HG03159 (cell line): ENCODE results near the gene CYFIP2.

ENCODE experiments used
- ATAC-seq: cut with Tn5 transposase; IDR thresholded peaks from one replicate; pipeline ENCODE4 v1.9.1; 2021; ENCODE audit warnings: mild to moderate bottlenecking, moderate library complexity; ENCODE audit not compliant: unreplicated experiment

CYFIP2 gene

DNA sequence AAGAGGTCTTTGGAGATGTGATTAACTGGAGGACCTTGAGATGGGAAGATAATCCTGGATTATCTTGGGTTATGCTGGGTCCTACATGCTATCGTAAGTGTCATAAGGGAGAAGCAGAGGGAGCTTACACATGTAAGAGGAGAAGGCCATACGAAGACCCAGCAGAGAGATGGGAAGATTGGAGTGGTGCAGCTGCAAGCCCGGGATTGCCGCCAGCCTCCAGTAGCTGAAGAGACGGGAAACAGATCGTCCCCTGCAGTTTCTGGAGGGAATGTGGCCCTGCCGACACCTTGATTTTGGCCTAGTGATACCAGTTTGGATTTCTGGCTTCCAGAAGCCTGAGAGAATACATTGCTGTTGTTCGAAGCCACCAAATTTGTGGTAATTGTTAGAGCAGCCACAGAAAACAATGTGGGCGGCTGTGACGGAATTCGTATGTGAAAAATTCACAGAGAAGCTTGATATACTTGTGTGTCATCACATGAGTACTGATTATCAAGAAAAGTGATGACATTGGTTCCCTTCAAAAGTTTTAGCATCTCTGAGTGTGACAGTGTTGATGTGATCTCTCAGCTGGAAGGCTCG, 86.9 kb downstream of the CYFIP2 start:
- ATAC-seq: no peak

DNA sequence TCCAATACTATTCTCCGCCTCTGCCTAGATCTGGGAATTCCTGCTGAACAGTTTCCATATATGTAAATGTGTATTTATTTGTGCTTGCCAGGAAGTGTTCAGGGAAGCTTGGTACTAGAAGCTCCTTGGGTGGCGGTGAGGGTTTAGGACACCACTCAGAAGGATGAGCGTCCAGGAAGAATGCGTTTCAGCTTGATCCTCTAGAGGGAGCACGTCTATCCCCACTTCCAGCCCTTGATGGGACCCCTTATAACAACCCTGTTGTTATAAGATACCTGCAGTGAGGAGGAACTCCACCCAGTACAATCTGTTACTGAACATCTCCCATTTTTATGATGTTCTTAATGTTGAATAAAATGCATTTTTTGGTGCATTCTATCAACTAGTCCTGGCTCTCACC, 88.9 kb downstream of the CYFIP2 start:
- no peak for ATAC-seq

DNA sequence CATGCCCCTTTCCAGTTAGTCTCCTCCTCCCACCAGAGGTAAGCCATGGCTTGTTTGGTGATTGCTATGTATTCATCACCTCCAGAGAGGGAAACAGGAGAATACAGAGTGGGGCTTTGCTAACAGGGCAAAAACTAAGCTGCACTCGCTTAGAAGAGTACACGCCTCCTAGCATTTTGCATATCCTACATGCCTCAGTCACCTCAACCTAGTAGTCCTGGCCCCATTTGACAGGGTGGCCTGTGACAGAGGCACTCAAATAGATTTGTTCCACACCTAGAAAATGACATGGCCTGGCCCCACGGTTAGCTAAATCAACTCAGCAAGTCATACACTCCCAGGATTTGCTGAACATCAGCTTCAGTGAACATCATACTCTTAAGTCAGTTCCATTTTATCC, 90.7 kb downstream of the CYFIP2 start:
- no peak for ATAC-seq

DNA sequence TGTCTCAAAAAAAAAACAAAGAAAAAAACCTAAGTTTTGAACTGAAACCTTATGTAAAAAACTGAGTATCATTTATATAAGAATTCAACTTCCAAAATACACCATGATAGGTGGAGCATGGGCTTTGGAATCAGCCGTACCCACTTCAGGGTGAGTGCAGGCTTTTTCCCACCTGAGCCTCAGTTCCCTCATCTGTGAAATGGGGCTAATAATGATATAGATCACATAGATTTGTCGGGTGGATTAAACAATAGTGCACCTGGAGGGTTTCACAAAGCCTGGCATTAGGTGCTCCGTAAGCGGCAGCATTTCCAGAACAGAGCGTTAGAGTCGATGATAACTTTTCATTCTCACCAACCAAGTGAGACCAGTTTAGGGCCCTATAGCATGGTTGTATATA, 91.9 kb downstream of the CYFIP2 start:
- ATAC-seq: no peak

DNA sequence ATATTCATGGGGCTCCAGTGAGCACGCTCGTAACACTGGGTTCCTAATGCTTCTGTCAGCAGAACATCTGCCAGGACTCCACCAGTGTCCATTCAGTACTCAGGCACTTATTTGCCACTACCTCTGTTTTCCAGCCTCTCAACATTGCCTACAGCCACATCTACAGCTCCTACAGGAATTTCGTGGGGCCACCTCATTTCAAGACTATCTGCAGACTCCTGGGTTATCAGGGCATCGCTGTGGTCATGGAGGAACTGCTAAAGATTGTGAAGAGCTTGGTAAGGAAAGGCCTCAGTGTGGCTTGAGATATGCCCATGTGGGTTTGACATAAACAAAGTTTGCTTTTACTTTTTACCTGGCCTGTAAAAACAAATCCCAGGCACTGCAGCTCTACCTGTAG, 92.9 kb downstream of the CYFIP2 start:
- ATAC-seq: no peak

DNA sequence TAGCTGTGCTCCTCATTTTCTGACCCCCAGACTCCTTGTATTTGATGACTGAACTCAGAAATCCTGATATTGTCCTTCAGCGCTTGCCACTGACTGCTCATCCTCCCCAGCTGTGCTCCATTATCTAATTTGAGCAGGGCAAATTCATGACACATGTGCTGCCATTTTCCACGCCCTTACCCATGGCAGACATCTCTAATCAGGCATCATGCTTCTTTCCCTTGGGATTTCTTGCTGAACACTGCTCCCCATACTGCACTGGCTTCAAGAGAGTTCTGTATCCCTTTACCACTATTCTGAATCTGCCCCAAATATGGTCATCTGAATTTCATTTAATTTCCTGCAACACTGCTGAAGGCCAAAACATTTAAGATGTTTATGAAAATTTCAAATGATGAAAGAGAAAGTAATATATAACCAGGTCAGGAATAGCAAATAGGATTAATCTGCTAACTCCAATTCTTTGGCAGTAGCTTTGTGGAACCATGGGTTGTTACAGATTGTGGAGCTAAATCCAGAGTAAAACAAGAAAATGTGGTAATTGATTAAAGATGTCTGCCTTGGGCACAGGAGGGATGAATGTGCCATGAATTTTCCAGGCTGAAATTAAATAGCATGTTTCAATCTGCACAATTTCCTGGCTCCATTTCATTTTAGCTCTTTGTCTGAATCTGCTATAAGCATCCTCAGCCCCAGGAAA, 93.6 kb downstream of the CYFIP2 start:
- no peak for ATAC-seq

DNA sequence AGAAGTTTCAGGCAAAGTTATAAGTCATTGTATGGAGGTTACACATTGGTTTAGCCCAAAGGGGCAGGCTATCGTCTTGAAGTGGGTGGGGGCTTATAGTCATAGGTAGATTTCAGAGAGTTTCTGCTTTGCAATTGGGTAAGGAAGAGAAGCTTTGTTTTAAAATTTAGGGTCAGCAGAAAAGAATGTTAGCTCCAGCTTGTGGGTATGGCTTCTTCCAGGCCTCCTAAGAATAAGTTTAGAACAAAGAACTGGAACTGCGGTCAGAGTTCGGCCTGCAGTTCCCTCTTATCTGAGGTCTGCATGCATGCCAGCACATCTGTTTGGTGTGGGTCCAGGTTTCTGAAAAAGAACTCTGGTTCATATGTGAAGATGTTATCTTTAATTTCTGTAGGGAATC, 96.1 kb downstream of the CYFIP2 start:
- ATAC-seq: no peak

DNA sequence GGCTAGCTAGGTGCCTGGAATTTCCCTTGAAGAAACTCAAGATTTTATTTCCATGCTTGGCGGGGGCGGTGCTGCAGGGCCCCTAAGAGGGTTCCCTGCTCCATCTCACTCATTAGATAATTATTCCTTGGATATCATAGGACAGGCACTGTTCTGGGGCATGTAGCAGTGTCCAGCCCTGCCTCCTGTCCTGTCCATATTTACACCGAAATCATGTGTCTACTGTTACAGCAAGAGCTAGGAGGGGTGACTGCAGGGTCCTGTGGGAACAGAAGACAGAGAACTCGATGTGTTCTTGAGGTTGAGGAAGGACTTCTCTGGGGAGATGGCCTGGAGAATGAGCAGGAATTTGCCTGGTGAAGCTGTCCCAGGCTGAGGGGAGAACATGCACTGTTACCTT, 96.6 kb downstream of the CYFIP2 start:
- ATAC-seq: no peak

DNA sequence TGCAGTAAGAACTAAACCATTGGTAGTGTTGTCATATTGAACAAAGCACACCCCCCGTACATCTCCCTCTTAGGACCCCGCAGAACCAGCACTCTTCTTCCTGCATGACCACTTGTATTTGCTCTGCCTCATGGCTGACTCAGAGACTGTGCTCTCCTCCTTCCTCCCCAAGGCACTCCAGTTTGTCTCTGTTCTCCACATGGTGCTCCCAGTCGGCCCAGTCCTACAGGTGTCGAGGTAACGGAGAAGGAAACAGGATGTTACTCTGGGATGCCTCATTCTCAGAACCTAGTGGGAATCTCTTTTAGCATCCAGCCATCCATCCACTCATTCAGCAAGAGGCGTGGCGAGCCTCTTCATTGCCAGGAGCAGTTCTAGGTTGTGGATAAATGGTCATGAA, 97.1 kb downstream of the CYFIP2 start:
- ATAC-seq: no peak

DNA sequence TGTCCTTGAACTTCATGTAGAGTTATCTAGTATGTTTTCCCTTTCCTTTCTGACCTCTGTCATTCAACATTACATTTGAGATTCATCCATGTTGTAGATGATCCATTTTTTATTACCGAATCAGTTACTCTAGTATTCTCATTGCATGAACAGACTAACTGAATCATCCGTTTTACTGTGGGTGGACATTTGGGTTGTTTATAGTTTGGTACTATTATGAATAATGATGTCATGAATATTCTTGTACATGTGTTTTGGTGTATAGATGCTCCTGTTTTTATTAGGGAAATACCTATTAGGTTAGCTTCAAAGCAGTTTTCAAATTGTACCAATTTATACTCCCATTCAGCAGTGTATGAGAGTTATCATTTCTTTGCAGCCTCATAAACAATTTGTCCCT, 99.8 kb downstream of the CYFIP2 start:
- ATAC-seq: no peak

DNA sequence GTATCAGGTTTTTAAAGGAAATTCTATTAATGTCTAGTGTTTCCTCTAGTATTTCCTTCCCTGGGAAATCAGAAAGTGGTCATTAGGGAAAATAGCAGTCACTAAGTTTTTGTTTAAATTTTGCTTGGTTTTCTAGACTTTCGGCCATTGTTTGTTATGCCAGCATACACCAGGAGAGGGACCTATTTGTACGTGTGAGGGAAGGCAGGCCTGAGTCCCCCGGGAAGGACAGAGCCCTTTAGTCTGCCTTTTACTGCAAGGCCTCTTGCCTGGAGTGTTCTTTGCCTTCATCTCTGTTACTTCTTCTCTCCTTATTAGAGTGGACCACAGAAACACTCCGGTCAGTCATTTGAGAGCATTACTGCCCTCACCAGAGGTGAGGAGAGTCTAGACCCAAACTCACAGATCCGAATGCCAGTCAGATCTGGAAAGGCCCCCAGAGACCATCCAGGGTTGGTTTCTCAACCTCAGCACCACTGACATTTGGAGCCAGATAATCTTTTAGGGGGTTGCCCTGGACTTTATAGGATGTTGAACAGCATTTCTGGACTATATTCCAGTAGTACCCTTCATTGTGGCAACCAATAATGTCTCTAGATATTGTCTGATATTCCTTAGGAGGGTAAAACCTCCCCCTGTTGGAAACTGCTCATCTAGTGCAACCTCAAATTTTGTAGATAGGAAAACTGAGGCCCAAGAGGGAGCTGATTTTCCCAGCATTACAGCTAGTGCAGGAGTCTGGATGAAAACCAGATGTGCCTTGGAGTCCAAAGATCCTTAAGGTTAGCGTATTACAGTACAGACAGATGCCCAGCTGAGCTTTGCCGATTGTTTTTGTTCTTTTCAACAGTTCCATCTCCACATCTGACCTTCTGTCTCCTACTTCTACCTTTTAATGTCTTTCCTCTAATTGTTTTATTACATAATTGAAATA, 101.1 kb downstream of the CYFIP2 start:
- ATAC-seq: no peak

DNA sequence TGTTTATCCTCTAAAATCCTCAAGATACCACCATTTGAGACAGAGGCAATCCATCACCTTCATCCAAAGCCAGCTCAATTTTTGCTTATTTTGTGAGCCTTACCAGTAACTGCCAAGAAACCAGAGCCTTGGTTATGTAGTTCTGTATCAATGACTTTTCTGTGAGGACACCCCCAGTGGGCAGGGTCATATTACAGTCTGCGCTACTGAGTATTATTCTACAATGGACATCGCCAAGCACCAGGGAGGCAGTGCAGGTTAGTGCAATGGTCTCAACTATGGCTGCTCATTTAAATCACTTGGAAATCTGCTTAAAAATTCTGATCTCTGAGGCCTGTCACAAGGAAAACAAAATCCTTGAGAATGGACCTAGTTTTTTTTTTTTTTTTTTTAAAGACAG, 103.6 kb downstream of the CYFIP2 start:
- ATAC-seq: no peak

DNA sequence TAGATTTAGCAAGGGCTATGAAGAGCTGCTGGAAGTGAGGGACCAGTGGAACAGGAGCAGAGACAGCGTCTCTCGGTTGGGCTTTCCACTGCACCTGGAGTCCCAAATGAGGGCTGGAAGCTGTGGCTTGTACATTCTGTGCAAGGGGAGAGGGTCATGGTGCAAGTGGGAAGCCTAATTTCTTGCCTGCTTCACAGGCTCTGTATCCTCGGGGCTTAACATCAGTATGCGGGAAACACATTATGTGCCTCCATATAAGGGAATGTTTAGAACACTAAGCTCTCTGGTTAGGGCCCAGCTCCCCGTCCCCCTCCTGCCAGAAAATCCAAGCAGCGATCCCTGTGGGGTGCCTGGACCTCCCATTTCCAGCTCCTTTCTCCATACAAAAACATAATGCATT, 105.0 kb downstream of the CYFIP2 start:
- ATAC-seq: no peak

DNA sequence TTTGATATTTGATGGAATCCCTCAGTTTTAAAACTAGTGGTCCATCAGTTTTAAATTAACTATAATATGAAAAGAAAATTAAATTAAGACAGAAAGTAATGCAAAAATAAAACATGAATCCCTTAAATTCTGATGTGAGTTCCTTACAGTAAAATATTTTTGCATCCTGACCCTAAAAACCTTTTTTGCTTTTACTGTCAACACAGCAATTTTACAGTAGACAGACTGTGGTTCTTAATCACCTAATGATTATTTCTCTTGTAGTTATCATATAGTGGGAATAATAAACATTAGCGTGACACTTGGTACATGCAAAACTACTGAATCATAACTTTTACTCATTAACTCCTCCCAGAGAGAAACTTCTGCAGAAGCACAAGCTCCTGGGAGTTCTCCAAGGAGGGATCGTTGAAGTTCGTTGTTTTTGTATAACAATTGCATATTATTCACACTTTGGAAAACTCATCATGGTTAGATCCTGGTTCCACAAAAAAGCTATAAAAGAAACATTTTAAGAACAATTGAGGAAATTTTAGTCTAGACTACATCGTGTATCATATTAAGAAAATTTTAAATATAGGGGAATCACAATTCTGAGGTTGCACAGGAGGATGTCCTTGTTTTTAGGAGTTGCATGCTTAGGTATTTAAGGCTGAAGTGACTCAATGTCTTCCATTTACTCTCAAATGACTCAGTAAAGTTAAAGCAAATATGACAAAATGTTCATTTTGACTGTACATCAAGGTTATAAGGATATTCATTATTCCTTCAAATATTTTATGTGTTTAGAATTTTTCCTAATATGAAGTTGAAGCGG, 105.9 kb downstream of the CYFIP2 start:
- no peak for ATAC-seq

DNA sequence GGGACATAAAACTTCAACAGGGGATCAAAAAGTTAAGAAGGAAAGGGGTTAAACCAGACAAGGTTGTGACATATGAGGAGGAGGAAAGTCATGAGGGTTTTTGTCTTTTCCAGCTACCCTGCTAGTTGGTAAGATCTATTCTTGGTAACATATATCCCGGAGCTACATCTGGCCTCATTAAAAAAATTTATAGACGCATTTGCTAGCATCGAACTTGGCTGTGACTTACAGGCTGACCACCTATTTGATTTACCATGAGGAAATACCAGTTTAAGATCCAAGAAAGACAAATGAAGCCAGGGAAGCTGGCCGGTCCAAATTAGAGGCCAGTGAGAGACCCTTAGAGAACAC, 106.5 kb downstream of the CYFIP2 start:
- no peak for ATAC-seq

DNA sequence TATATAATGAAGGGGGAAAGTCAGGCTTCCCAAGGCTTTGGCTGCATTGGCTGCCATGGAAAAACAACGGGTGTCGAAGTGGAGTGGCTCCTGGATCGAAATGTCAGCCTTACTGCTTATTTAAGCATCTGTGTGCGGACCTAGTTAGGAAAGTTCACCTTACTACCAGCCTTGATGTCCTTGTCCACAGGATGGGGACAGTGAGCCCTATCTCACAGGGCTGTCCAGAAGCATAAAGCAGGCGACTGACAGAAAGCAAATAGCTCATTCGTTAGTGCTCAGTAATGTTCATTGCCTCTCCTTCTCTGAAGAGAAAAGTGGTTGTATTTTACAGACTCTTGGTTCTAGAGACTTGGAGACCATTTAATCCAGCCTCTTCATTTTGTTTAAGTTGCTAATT, 112.6 kb downstream of the CYFIP2 start:
- no peak for ATAC-seq

DNA sequence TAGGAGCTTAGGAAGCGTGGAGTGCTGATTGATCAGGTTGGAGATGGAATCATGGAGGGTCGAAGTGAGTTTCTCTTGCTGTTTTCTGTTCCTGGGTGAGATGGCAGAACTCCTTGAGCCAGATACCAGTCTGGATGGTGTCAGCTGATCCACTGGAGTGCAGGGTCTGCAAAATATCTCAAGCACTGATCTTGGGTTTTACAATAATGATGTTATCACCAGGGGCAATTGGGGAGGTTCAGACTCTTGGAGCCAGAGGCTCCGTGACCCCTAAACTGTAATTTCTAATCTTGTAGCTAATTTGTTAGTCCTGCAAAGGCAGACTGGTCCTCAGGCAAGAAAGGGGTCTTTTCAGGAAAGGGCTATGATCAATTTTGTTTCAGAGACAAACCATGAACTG, 114.1 kb downstream of the CYFIP2 start:
- no peak for ATAC-seq

DNA sequence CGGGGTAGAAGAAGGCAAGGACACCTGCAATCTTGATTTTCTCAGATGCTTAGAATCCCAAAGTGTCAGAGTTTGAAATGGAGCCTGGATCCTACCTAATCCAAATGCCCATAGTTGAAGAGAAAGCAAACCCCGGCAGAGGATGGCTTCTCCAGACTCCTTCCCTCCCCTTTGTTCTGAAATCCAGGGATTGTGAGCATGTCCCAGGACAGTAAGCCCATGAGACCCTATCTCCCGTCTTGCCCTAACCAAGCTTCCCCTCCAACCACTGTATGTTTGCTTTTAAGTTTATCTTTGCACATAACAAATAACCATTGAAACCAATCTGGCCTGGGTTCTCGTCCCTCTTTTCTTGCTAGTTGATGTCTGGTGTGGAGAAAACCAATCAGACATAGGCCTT, 115.8 kb downstream of the CYFIP2 start:
- no peak for ATAC-seq

DNA sequence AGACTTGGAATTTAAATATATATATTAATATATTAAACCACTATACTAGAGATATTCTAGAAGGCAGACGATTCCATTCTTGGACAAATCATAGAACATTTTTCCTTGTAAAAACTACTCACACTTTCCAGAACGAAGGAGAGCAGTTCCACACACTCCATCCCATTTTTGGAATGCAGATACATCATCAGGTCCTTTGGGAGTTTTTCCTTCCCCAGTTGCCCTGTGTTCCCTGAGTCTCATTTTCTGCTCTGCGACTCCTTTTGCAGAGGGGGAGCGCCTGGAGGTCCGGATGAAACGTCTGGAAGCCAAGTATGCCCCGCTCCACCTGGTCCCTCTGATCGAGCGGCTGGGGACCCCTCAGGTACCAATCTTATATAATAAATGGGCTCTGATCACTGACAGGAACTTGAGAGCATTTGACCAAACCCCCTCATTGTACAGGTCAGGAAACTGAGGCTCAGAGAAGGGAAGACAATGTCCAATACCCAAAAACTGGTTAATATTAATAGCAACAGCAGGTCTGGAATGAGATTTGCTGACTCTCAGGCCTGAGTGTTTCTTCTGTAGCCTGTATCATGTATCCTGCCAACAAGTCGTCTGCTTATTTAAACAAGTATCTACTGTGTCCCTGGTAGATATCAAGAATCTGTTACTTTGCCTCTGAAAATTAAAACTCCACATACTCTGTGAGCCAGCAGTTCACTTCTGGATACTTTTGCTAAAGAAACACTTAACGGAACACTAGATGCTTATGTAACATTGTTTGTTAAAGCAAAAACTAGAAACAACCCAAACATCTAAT, 117.3 kb downstream of the CYFIP2 start:
- ATAC-seq: no peak

DNA sequence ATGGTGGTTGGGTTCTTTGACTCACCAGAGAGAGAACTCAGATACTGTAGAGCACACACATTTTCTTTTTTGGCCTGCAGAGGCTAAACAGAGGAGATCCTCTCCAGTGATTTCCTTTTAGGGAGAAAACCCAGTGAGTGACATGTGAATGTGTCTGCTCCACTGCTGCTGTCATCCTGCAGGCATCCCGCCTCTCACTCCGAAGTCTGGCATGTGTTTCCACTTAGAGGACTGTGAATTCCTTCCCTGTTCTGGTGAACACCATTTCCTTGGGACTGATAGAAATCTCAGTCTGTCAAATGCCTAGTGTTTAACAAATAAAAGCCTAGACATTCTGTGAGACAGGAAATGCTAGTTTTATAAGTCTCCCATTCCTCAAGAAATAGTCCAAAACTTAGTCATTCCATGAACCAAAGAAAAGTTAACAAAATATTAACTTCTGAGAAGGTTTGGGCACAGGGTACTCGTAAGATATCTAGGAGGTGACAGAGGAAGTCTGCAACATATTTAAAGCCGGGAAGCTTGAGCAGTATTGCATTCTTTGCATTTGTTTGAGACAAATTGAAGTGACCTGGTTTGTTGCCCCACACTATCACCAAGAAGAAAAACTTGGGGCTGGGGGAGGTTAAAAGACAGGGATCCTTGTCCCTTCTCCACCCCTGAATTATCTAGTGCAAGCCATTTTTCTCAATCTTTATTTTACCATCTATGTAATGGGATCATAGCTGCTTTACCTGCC, 119.2 kb downstream of the CYFIP2 start:
- no peak for ATAC-seq
